ENCODE measurements around the gene TMEM179.

TMEM179 gene

DNA sequence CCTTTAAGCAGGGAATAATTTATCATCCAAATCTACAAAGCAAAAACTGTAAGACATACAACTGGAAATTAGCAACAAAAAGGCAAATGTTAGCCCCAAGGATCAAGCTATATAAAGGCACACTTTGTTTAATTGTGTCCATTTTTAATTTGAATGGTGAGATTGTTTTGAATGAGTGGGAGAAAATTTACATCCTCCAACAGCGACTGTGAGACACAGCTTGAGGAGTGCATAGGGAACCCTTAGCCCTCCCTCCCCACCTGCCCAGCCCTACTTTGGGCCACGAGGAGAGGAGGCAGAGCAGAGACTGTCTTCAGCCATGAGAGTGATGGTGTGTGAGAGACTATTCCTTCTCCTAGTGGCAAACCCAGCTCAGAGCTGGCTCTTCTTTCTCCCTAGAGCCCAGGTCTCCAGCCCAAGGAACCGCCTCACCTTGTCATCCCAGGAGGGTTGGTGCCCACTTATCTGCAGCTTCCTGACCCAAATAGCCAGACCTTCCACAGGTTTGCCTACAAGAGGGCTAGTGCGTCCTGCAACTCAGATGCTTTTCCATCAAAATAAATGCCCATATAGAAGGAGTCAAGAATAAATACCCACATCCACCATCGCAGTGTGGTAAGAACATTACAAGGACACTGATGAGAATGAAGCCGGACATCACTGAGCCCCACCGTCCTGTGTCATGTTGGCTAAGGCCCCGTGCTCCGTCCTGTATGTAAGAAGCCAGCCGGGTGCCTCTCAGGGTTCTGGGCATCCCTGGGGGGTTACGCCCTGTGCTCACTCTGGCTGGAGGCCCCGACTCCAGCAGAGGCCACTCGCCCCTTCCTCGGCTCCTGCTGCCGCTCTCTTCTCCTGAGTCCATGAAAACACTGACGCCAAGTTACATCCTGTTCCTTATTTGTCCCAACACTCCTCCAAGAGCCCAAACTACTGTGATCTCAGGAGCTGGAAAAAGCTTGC lies 61.4 kb downstream of the TMEM179 start:
- no peak for DNase-seq (ENCODE audit: low read depth)

DNA sequence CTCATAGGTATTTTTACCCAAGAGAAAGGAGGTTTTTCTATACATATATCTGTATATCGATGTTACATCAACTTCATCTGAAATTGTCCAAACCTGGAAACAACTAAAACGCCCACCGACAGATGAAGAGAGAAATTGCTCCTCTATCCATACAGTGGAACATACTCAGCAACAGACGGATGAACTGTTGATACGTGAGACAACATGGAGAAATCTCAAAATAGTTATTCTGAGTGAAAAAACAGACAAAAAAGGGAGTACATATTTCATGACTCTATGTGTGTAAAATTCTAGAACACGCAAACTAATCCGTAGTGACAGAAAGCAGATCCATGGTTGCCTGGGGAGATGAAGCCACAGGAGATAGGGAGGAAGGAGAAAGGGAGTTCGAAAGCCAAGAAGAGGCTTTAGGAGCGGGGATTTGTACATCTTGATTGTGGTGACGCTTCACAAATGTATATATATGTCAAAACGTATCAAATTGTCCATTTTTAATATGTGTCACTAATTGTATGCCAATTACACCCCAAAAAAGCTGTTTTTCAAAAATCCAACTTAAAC lies 62.6 kb downstream of the TMEM179 start:
- no peak for DNase-seq (ENCODE audit: low read depth)
